ENCODE data around the gene SFXN5.

- TF ChIP-seq MAZ (IDR thresholded peaks at IDR 0.05; ENCODE audit: borderline replicate concordance, low read depth, low read length) = no peak
- TF ChIP-seq, protein P1, sequence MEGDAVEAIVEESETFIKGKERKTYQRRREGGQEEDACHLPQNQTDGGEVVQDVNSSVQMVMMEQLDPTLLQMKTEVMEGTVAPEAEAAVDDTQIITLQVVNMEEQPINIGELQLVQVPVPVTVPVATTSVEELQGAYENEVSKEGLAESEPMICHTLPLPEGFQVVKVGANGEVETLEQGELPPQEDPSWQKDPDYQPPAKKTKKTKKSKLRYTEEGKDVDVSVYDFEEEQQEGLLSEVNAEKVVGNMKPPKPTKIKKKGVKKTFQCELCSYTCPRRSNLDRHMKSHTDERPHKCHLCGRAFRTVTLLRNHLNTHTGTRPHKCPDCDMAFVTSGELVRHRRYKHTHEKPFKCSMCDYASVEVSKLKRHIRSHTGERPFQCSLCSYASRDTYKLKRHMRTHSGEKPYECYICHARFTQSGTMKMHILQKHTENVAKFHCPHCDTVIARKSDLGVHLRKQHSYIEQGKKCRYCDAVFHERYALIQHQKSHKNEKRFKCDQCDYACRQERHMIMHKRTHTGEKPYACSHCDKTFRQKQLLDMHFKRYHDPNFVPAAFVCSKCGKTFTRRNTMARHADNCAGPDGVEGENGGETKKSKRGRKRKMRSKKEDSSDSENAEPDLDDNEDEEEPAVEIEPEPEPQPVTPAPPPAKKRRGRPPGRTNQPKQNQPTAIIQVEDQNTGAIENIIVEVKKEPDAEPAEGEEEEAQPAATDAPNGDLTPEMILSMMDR (conservative IDR thresholded peaks at IDR 0.05; ENCODE audit: low read depth, low read length) = no peak
- TF ChIP-seq SMC3 (IDR thresholded peaks at IDR 0.05; ENCODE audit: low read depth, low read length) = no peak
Measured at GRCh38 chr2:73077424-73077795, 5.9 kb upstream of the SFXN5 start.

Data from IMR-90 (cell line).